SJCRH30 (cell line): ENCODE measurements around the gene AGPAT4. TPM values are rescaled to one million over a fixed set of nuclear protein-coding genes. Genes with fewer than 3 reads are reported as not detected.
"Not testable (repeated sequence)": the region's sequence is repeated elsewhere in the genome, so short reads cannot be mapped to it uniquely, and the experiment has no call there.

Source experiments
- DNase-seq, 2 experiments: peaks; one replicate each; pipeline ENCODE4 v3.0.0-alpha.2; 2015 to 2020
- H3K27ac ChIP-seq: fragments of 250-450 bp; sonication (Bioruptor Pico); 2 replicates; pipeline ENCODE4 v1.5.1; 2020; ENCODE audit warnings: mild to moderate bottlenecking, moderate library complexity
- H3K27me3 ChIP-seq: fragments of 250-450 bp; sonication (Bioruptor Pico); 2 replicates; pipeline ENCODE4 v1.5.1; 2020; ENCODE audit warnings: mild to moderate bottlenecking, moderate library complexity
- H3K36me3 ChIP-seq: fragments of 250-450 bp; sonication (Bioruptor Pico); 2 replicates; pipeline ENCODE4 v1.5.1; 2020; ENCODE audit warnings: mild to moderate bottlenecking, moderate library complexity
- H3K4me1 ChIP-seq: fragments of 250-450 bp; sonication (Bioruptor Pico); 2 replicates; pipeline ENCODE4 v1.5.1; 2020; ENCODE audit warnings: mild to moderate bottlenecking, moderate library complexity
- H3K4me3 ChIP-seq: fragments of 250-450 bp; sonication (Bioruptor Pico); 2 replicates; pipeline ENCODE4 v1.5.1; 2020; ENCODE audit warnings: mild to moderate bottlenecking, moderate library complexity
- H3K9me3 ChIP-seq: fragments of 250-450 bp; sonication (Bioruptor Pico); replicated peaks from 2 replicates; pipeline ENCODE4 v1.5.1; 2020; ENCODE audit warnings: mild to moderate bottlenecking, moderate library complexity
- total RNA-seq: library from RNA; depleted of rRNA; stranded (reverse); fragments of >200 nt; shearing (Covaris generic); gene quantifications from 2 replicates; pipeline ENCODE4 v1.2.3, GENCODE V29; 2014

AGPAT4 gene
- total RNA-seq, 1 experiment from 2014 or later, result 16.7 TPM

DNA sequence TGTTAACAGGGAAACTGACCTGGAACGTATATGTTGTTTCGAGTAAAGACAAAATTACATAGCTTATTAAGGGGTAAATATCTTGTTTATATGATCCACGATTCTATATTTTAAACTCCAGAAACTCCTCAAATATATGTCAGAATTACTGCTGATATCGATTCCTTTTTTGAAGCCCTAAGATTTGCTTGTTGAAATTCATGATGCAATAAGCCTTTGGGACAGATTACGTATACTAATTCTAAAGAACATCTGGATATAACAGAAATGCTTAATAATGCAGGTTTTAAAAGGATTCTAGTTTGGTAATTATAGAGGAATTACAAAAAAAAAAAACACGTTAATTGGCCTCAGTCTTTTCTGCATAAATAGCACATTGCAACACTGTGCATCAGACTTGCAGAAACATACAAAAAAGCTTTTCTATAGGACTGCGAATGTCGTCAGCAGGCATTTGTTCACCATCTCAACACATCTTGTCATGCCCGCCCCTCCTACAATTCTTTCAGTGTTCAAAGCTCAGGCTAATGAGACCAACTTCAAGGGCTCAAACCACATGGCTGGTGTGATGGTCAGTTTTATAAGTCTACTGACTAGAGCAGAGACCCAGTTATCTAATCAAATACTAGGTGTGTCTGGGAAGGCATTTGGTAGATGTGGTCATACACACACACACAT lies 74.9 kb downstream of the AGPAT4 start:
- H3K4me1 ChIP-seq, result no peaks in the 10 kb centered on the region
- H3K4me3 ChIP-seq, result no peak overlapping the region
- no peaks in the 10 kb centered on the region for H3K36me3 ChIP-seq
- no peak overlapping the region for H3K27ac ChIP-seq
- no peak for DNase-seq
- H3K27me3 ChIP-seq, result no peaks in the 10 kb centered on the region
- no peaks in the 10 kb centered on the region for H3K9me3 ChIP-seq

GRCh38 chr6:161198176-161198575 lies 75.7 kb downstream of the AGPAT4 start:
- H3K9me3 ChIP-seq, result peaks cover 4% of the 10 kb centered on the region
- no peak overlapping the region for H3K4me3 ChIP-seq
- no peaks in the 10 kb centered on the region for H3K4me1 ChIP-seq
- no peak for DNase-seq
- H3K27me3 ChIP-seq, result no peaks in the 10 kb centered on the region
- H3K36me3 ChIP-seq, result no peaks in the 10 kb centered on the region
- no peak overlapping the region for H3K27ac ChIP-seq

DNA sequence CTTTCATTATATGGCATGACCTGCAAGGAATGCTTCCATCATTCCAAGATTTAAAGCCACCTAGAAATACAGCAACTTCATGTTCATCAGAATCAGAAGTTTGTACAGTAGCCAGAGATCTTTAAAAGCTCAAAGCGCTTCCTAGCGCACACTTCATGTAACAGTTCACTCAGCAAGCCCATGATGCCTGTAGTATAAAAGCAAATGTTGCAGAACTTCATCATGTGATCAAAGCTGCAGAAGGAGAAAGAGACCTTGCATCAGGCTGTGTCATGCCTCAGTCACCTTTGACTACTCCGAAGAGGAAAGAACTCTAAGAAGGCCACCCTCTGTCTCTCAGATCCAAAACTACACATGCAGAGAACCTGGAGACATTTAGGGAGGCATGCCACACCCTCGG lies 78.5 kb downstream of the AGPAT4 start:
- no peak overlapping the region for H3K27ac ChIP-seq
- DNase-seq, result no peak
- H3K36me3 ChIP-seq, result no peaks in the 10 kb centered on the region
- H3K9me3 ChIP-seq, result peaks cover 11% of the 10 kb centered on the region
- no peaks in the 10 kb centered on the region for H3K4me1 ChIP-seq
- H3K27me3 ChIP-seq, result no peaks in the 10 kb centered on the region
- no peak overlapping the region for H3K4me3 ChIP-seq

DNA sequence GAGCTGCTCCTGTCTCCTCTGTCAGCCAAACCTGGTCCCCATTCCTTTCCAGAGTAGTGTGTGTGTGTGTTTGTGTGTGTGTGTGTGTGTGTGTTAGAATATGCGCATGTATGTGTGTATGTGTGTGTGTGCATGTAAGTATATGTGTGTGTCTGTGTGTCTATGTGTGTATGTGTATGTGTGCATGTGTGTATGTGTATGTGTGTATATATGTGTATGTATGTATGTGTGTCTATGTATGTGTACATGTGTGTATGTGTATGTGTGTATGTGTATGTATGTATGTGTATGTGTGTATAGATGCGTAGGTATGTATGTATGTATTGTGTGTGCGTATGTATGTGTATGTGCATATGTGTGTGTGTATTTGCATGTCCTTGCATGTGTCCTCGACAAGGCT lies 79.5 kb downstream of the AGPAT4 start:
- H3K9me3 ChIP-seq, result peaks cover 11% of the 10 kb centered on the region
- no peaks in the 10 kb centered on the region for H3K4me1 ChIP-seq
- H3K36me3 ChIP-seq, result no peaks in the 10 kb centered on the region
- no peak for DNase-seq
- no peak overlapping the region for H3K27ac ChIP-seq
- no peaks in the 10 kb centered on the region for H3K27me3 ChIP-seq
- H3K4me3 ChIP-seq, result no peak overlapping the region

- H3K4me3 ChIP-seq, result no peak overlapping the region
- no peaks in the 10 kb centered on the region for H3K36me3 ChIP-seq
- no peak for DNase-seq
- peaks cover 11% of the 10 kb centered on the region for H3K9me3 ChIP-seq
- no peak overlapping the region for H3K27ac ChIP-seq
- H3K27me3 ChIP-seq, result no peaks in the 10 kb centered on the region
- no peaks in the 10 kb centered on the region for H3K4me1 ChIP-seq
Measured at GRCh38 chr6:161192636-161193411, 81.0 kb downstream of the AGPAT4 start.

GRCh38 chr6:161191671-161192070 lies 82.2 kb downstream of the AGPAT4 start:
- H3K36me3 ChIP-seq, result no peaks in the 10 kb centered on the region
- H3K27ac ChIP-seq, result no peak overlapping the region
- peaks cover 11% of the 10 kb centered on the region for H3K9me3 ChIP-seq
- no peak overlapping the region for H3K4me3 ChIP-seq
- H3K4me1 ChIP-seq, result no peaks in the 10 kb centered on the region
- H3K27me3 ChIP-seq, result no peaks in the 10 kb centered on the region
- DNase-seq, result no peak

DNA sequence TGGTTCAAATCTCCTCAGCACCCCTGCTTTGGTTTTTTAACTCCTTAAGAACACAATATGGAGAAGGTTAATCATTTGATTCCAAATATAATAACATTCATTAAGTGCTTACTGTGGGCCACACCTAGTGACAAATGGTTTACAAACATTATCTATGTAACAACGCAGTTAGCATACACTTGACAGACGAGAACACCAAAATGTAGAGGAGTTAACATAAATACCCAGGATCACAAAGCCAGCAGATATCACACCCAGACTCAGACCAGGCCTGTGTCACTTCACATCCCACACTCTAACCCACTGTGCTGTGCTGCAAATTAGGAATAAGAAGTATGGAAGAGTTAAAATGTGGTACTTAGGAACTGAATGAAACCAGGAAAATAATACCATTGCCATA lies 82.9 kb downstream of the AGPAT4 start:
- no peaks in the 10 kb centered on the region for H3K4me1 ChIP-seq
- no peaks in the 10 kb centered on the region for H3K27me3 ChIP-seq
- no peaks in the 10 kb centered on the region for H3K36me3 ChIP-seq
- H3K4me3 ChIP-seq, result no peak overlapping the region
- no peak overlapping the region for H3K27ac ChIP-seq
- H3K9me3 ChIP-seq, result peaks cover 11% of the 10 kb centered on the region
- DNase-seq, result no peak

DNA sequence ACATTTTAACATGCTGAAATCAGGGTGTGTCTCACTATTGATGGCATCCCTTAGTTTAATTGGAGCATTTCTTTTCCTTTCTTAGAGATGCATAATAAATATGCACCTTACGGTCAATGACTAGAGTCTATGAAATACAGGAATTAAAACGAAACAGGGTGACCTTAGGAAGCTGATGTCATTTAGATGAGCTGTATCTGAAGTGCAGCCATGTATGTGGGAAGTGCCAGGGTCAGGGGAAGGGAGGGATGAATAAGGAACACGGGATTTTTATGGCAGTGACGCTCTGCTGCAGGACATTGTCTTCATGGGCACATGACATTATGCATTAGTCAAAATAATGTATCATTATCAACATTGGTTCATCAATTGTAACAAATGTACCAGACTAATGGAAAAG lies 84.0 kb downstream of the AGPAT4 start:
- Histone ChIP-seq H3K27me3 (no peaks in the 10 kb centered on the region), H3K9me3 (peaks cover 11% of the 10 kb centered on the region), H3K27ac (no peak overlapping the region), H3K4me3 (no peak overlapping the region), H3K4me1 (no peaks in the 10 kb centered on the region), H3K36me3 (no peaks in the 10 kb centered on the region)
- DNase-seq, result no peak

DNA sequence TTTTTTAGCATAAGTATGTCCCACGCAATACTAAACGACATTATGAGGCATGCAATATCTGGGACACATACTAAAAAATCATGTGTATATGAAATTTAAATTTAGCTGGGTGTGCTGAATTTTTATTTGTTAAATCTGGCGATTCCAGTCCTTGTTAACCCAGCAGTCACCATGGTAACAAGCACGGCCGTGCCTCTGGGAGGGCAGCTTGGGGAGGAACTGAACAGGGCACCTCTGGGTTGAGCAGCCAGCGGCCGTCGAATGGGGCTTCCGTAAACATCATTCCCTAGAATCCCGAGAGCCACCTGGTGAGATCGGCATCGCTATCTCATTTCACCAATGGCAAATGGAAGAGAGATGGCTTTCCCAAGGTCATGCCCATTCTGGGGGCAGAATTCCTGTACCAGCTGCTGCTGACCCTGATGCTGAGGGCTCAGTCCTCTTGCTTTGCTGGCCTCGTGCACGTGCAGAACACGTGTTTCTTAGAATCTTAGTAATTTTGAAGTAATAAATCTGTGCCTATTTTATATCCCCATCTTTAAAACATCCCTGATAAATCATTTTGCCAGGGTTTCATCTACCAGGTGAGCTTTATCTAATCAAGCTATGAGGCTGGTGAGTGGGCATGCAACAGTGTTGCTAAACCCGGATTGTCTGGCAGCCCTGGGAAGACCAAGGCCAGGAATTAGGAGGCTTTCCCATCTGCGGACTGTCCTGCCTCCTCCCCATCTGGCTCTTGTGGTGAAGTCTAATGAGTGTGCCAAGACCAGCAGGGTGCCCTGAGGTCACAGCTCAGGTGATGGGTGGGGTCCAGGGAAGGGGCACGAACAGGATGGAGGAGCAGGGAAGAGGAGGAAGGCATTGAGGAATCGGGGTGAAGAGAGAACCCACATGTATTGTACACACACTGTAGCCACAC lies 85.1 kb downstream of the AGPAT4 start:
- Histone ChIP-seq H3K27ac (no peak overlapping the region), H3K27me3 (no peaks in the 10 kb centered on the region), H3K9me3 (peaks cover 11% of the 10 kb centered on the region), H3K4me1 (no peaks in the 10 kb centered on the region), H3K4me3 (no peak overlapping the region), H3K36me3 (no peaks in the 10 kb centered on the region)
- no peak for DNase-seq

DNA sequence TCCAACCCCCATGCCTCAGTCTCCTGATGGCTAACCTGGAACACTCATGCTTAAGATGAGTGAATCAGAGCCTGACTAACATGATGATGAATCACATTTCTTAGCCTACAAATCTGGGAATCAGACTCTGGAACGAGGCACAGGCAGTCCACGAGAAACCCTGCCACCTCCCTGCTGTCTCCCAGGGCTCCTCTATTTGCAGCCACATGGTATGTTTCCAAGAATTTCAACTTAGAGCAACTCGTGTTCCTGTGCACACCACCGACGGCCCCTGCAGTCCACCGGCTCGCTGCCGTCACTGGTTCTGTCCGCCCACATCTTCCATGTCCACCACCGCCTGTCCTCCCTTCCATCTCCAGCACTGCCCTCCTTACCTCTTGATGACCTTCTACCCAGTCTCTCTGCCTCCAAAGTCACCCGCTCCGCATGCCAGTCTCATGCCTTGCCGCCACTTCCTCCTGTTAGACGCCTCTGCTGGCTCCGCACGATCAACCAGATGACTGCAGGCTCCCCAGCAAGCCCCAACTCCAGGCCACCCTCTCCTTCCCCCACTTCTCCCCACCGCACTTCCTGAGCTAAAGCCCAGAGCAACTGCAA lies 87.6 kb downstream of the AGPAT4 start:
- DNase-seq, result no peak
- H3K9me3 ChIP-seq, result no peaks in the 10 kb centered on the region
- no peaks in the 10 kb centered on the region for H3K27me3 ChIP-seq
- no peak overlapping the region for H3K27ac ChIP-seq
- H3K36me3 ChIP-seq, result no peaks in the 10 kb centered on the region
- H3K4me3 ChIP-seq, result no peak overlapping the region
- H3K4me1 ChIP-seq, result no peaks in the 10 kb centered on the region

GRCh38 chr6:161181121-161181520 lies 92.7 kb downstream of the AGPAT4 start:
- no peaks in the 10 kb centered on the region for H3K4me1 ChIP-seq
- H3K27me3 ChIP-seq, result no peaks in the 10 kb centered on the region
- no peak overlapping the region for H3K4me3 ChIP-seq
- no peaks in the 10 kb centered on the region for H3K36me3 ChIP-seq
- DNase-seq, result no peak
- H3K27ac ChIP-seq, result no peak overlapping the region
- H3K9me3 ChIP-seq, result peaks cover 18% of the 10 kb centered on the region; the same call in 1 of the 2 replicates

GRCh38 chr6:161178155-161178554 lies 95.7 kb downstream of the AGPAT4 start:
- H3K27ac ChIP-seq, H3K27me3 ChIP-seq, DNase-seq, H3K36me3 ChIP-seq, H3K4me1 ChIP-seq, H3K4me3 ChIP-seq: not testable (repeated sequence)
- peaks cover 26% of the 10 kb centered on the region for H3K9me3 ChIP-seq

DNA sequence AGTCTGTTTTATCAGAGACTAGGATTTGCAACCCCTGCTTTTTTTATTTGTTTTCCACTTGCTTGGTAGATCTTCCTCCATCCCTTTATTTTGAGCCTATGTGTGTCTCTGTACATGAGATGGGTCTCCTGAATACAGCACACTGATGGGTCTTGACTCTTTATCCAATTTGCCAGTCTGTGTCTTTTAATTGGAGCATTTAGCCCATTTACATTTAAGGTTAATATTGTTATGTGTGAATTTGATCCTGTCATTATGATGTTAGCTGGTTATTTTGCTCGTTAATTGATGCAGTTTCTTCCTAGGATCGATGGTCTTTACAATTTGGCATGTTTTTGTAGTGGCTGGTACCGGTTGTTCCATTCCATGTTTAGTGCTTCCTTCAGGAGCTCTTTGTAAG lies 97.4 kb downstream of the AGPAT4 start:
- peaks cover 26% of the 10 kb centered on the region for H3K9me3 ChIP-seq
- H3K4me3 ChIP-seq, DNase-seq, H3K27me3 ChIP-seq, H3K4me1 ChIP-seq, H3K27ac ChIP-seq, H3K36me3 ChIP-seq: not testable (repeated sequence)

DNA sequence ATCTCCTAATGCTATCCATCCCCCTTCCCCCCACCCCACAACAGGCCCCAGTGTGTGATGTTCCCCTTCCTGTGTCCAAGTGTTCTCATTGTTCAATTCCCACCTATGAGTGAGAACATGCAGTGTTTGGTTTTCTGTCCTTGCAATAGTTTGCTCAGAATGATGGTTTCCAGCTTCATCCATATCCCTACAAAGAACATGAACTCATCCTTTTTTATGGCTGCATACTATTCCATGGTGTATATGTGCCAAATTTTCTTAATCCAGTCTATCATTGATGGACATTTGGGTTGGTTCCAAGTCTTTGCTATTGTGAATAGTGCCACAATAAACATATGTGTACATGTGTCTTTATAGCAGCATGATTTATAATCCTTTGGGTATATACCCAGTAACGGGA lies 101.1 kb downstream of the AGPAT4 start:
- H3K36me3 ChIP-seq, H3K4me3 ChIP-seq, H3K27ac ChIP-seq: not testable (repeated sequence)

More for the DNA sequence above, 101.1 kb downstream of the AGPAT4 start:
- Histone ChIP-seq H3K9me3 (peaks cover 22% of the 10 kb centered on the region), H3K4me1 (peaks cover 17% of the 10 kb centered on the region)
- not testable (repeated sequence) for H3K27me3 ChIP-seq, DNase-seq
